Stimulated activated CD4-positive, alpha-beta T cell treated with anti-CD3 and anti-CD28 coated beads, Interleukin-4, amount 100 ng/mL, for 4 hours (primary cell): ENCODE data around the gene FNDC11.
"Not testable (repeated sequence)": the region's sequence is repeated elsewhere in the genome, so short reads cannot be mapped to it uniquely, and the experiment has no call there.

Source experiments
- DNase-seq, 2 experiments: peaks; one replicate each; pipeline ENCODE4 v3.0.0-alpha.2; 2020

Gene FNDC11

DNA sequence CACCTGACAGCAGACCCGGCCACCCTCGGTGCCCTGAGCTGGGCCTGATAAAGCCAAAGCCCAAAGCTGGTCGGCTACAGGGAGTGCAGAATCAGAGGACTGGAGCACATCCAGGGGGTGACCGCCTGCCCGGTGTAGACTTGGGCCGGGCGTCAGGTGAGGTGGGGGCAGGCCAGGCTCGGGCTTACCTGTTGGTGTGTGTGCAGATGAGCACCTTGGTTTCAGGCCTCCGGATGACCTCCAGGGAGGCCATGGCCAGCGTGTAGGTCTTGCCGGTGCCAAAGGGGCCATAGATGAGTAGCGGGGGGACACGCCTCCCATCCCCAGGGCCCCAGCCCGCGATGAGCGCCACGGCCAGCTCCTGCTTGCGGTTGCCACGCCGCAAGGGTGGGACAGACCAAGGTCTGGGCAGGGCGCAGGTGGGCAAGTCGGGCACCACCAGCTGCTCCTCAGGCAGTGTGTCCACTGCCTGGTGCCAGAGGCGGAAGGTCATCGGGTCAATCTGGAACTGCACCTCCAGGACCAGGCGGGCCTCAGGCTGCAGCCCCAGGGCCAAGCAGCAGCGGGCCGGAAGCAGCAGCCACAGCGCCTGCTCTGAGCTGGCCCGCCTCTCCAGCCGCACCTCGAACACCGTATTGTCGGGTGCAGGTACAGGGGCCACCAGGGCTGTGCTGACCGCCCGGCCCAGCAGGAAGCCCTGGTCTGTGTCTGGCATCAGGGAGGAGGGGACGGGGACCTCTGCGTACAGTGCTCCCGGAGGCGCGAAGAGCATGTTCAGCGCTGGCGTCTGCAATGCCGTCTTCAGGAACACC lies 14.4 kb downstream of the FNDC11 start:
- DNase-seq, result no peak

GRCh38 chr20:63568986-63569949 lies 15.3 kb downstream of the FNDC11 start:
- no peak for DNase-seq

DNA sequence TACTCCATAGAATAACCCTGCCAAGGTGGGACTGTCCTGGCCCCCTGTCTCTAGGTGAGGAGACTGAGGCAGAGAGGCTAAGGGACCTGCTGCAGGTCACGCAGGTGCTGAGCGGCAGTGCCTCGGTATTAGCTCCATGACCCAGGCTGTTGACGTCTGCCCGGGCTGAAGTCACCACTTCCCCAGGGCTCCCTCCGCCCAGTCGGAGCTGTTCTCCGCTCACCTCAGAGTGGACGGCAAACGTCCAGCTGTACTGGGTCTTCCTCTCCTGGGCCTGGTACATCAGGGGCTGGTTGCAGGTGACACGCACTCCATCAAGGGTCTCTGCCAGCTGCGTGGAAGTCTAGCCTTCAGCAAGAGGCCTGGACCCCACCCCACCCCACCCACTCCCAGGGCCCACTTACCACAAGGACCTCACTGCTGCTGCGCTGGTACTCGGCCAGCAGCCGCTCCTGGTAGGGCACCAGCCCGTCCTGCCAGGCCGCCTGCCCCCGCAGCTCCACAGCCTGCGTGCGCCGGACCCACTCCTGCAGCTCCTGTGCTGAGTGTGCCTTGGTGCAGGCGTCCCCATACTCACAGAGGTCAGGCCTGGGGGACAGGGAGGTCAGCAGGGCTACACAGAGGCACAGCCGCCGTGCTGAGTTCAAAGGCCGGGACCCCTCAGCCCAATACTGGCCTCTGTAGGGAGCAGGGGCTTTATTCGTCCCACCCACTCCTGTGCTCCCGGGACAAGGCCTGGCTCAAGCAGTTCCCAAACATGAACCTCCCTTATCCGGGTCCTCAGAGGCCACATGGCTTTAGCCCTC lies 16.5 kb downstream of the FNDC11 start:
- no peak for DNase-seq

GRCh38 chr20:63571087-63571478 lies 17.1 kb downstream of the FNDC11 start:
- DNase-seq, result not testable (repeated sequence)

DNA sequence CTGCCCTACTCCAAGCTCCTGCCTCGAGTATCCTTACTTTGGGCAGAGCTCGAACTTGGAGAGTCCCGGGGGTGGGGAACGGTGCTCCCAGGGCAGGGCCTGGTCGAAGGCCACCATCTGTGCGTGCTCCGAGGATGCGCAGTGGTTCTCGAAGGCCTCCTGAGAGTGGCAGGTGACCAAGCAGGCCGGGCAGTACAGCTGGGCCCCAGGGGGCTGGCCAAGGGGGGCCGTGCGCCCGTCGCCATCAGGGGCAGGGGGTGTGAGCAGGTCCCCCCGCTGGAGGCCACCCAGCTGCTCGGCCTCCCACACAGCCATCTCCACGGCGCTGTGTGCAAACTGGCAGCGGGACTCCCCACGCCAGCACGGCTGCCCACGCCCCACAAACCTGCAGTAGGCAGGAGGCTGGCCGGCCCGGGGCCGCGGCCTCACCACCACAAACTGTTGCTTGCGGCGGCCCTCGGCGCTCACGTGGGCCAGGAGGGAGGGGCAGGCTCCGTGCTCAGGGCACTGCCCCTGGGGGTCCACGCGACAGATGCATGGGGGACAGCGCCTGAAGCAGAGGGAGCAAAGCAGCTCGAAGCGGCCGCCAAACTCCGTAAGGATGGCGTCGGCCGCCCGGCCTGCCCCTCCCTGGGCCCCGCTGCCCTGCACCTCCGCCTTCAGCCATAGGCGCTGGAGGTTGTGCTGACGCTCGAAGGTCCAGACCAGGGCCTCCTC lies 18.3 kb downstream of the FNDC11 start:
- no peak for DNase-seq

DNA sequence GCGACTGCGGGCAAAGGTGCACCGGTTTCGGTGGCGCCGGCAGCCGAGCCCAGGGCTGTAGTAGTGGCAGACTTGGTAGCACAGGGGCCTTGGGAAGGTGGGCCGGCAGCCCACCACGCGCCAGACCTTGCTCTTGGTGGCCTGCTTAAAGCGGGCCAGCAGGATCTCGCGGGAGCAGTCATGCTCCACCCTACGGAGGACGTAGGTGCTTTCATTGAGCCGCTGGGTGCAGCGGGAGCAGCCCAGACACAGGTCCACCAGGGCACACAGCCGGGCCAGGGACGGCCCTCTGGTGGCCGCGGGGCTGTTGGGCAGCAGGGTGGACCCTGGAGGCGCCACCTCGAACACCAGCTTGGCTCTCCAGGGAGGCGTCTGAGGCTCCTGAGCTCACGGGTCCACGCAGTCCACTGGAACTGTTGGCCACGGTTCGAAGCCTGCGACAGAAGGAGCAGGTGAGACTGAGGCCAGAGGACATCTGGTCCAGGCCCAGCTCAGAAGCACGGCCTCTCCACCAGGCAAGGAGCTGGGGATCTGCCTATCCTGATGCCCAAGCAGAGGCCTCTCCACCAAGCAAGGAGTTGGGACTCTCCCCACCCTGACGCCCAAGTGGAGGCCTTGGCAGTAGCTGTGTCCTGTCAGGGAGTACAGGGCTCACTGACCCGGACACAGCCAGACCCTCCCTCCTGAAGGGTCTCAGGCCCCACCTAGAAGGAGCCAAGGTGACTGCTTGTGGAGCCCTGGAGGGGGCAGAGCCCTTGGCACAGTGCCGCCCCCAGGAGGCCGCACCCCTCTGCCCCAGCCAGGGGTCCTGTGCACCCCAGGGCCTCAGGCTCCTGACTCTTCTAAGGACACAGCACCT lies 19.1 kb downstream of the FNDC11 start:
- no peak for DNase-seq

- no peak for DNase-seq
These were observed 19.7 kb downstream of the FNDC11 start for GRCh38 chr20:63573647-63574131.

DNA sequence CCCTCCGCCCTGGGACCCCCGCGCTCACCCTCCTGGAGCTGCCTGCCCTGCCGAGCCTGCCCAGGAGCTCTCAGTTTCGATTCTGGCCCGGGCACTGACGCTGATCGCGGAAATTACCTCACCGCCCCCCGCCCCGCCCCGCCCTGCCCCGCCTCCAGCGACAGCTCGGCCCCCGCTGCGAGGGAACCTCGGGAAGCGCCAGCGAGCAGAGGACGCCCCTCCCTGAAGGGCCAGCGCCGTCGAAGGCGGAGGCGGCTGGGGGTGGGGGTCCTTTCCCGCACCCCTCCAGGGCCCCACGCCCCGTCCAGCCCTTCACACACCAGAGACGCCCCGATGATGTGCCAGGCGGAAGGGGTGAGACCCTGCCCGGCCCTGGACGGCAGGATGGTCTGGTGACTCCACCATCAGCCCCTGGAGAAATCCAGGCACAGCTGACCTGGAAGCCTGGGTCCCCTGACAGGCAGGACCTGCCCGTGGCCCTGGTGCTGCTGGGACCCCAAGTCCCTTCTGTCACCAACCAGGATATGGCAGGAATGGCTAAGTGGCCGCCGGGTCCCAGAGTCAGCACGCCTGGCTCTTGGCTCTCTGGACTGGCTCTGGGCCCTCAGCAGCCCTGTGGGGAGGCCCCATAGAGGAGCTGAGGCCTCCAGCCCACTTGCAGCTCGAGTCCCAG lies 20.3 kb downstream of the FNDC11 start, which contains the start of gene HELZ2:
Gene HELZ2 (minus strand): TSS at position 84 of the 673 bp plus-strand sequence. CDS start 1,854 bp downstream, outside the sequence.
- DNase-seq, result peak; percentile 47 to 77

DNA sequence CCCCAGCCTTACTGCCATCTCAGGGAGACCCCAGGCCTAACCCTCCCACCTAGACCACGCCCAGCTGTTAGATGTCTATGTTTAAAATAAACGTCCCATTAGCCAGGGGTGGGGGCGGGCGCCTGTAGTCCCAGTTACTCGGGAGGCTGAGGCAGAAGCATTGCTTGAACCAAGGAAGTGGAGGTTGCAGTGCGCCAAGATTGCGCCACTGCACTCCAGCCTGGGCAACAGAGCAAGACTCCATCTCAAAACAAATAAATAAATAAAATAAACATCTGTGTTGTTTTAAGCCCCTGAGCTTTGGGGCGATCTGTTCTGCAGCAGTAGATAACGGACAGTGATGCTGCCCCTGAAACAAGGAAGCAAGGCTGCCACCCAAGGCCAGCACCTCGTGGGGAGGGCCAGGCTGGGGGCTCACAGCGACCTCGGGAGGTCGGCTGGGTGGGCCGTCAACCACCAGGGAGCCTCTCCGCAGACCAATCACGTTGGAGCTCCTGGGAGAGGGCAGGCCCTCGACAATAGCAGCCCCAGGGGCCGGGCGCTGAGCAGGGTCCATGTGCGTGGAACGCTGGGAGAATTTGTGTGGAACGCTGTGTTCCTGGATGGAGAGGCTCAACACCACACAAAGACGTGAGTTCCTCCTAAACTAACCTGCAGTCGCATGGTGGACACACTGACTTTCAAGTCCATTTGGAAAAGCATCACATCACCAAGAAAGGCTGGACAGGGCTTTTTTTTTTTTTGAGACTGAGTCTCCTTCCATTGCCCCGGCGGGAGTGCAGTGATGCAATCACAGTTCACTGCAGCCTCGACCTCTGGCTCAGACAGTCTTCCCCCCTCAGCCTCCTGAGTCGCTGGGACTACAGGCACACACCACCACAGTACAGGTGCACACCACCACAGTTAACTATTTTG lies 21.1 kb downstream of the FNDC11 start:
- no peak for DNase-seq

DNA sequence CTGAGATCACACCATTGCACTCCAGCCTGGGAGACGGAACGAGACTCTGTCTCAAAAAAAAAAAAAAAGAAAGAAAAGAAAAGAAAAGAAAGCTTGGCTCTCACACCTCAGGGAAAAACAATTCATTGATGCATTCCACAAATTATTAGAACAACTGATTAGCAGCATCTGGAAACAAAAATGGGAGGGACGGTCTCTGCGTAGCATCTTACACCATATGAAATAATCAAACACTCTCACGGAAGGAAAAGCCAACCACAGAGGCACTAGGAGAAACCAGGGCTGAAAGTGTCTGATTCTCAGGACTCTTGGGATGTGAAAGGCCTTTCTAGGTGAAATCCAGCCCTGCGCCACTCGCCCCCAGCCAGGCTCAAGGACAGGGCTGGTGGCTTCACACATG lies 22.4 kb downstream of the FNDC11 start:
- DNase-seq, result no peak

GRCh38 chr20:63577317-63577894 lies 23.4 kb downstream of the FNDC11 start:
- DNase-seq, result no peak

DNA sequence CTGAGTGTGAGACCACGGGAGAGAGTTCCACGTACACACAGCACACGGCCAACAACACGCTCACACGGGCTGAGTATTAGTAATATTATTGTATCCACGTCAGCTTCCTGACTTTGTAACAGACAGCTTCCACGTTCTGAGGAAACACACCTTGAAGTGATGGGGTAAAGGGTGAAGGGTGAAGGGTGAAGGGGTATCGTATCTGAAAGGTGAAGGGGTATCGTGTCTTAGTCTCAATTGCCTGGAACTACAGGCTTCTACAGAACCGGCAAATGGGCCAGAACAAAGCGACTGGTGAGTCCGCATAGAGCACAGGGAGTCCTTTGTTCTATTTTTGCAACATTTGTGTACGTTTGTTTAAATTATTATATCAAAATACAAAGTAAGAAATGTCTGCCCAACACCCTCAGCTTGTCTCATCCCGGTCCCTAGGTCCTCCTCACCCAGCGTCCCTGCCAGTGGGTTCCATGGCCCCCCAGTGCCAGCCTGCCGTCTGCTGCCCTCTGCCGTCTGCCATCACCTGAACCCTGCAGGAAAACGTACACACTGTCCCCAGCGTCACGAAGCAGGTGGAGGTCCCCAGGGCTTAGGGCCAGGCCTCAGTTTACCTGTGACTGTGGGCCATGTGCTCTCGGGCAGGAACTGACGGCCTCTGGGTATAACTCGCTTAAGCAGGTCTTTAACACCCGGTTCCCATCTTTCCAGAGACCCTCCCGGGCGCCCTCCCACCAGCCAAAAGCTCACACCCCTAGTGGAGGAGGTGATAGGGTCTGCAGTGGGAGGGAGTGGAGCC lies 24.5 kb downstream of the FNDC11 start:
- DNase-seq, result no peak

- no peak for DNase-seq
These were observed 25.2 kb downstream of the FNDC11 start for GRCh38 chr20:63579017-63579694.

DNA sequence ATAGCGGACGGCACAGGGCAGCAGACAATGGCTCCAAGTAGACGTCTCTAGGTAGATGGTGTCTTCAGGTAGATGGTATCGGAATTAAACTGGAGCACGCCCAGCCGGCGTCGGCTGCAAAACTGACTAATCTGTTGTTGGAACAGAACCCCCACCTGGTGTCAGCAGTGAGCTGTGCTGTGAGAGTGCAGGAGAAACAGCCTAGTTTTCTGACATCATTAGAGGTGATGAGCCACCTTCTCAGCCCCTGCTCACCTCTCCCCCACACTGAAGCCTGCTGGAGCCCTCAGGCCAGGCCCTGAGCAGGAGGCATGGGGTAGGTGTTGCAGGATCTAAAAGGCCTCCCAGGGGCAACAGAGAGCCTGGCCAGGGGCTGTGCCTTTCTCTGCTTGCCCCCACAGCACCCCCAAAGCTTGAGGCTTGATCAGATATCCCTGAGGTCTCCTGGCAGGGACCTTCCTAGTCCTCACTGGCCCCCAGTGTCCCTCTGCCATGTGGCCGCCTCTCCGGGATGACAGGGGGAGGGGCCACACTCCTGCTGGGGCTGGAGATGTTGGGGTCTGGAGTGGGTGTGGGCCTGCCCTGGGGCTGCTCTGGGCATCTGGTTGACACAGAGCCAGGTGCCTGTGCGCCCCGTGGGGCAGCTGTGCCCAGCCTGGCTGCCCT lies 27.0 kb downstream of the FNDC11 start:
- DNase-seq, result peak; percentile 62 to 81

- no peak for DNase-seq
These were observed 28.6 kb downstream of the FNDC11 start for GRCh38 chr20:63582382-63583063.
